Osteoblast (primary cell): Measurements from ENCODE around the gene ZNF486. TPM values are rescaled to one million over a fixed set of nuclear protein-coding genes. Genes with fewer than 3 reads are reported as not detected.
"Not testable (repeated sequence)": the region's sequence is repeated elsewhere in the genome, so short reads cannot be mapped to it uniquely, and the experiment has no call there.

Source experiments
- DNase-seq: peaks from one replicate; pipeline ENCODE4 v3.0.0; 2011; ENCODE audit warnings: low spot score, mixed read lengths; ENCODE audit not compliant: insufficient read length; ENCODE audit errors: missing footprints
- H2AFZ ChIP-seq: 2 replicates; pipeline ENCODE4 v1.6.0; 2011; ENCODE audit warnings: mild to moderate bottlenecking, low read length
- H3K27ac ChIP-seq: 2 replicates; pipeline ENCODE4 v1.5.1; 2011; ENCODE audit warnings: mild to moderate bottlenecking, low read depth, low read length, moderate library complexity
- H3K27me3 ChIP-seq: 2 replicates; pipeline ENCODE4 v1.6.0; 2012; ENCODE audit warnings: mild to moderate bottlenecking, control low read depth, inconsistent platforms, low read length, moderate library complexity; ENCODE audit not compliant: insufficient read depth
- H3K36me3 ChIP-seq: 2 replicates; pipeline ENCODE4 v1.5.1; 2011; ENCODE audit warnings: mild to moderate bottlenecking, low read length, control low read depth, moderate library complexity; ENCODE audit not compliant: insufficient read depth
- H3K4me1 ChIP-seq: 2 replicates; pipeline ENCODE4 v1.5.1; 2011; ENCODE audit warnings: mild to moderate bottlenecking, low read length, control low read depth, moderate library complexity; ENCODE audit not compliant: insufficient read depth
- H3K4me2 ChIP-seq: 2 replicates; pipeline ENCODE4 v1.6.0; 2011; ENCODE audit warnings: mild to moderate bottlenecking, low read length; ENCODE audit not compliant: insufficient read depth
- H3K4me3 ChIP-seq: fragments of 200-600 bp; sonication (generic); 3 replicates; pipeline ENCODE4 v1.5.1; 2012; ENCODE audit warnings: mild to moderate bottlenecking, low read length, inconsistent platforms; ENCODE audit not compliant: insufficient read depth
- H3K79me2 ChIP-seq: 2 replicates; pipeline ENCODE4 v1.6.0; 2012; ENCODE audit warnings: mild to moderate bottlenecking, low read length, control low read depth, inconsistent platforms; ENCODE audit not compliant: insufficient read depth
- H3K9me3 ChIP-seq: 2 replicates; pipeline ENCODE4 v1.5.1; 2011; ENCODE audit warnings: low read depth, low read length, control low read depth
- H4K20me1 ChIP-seq: 2 replicates; pipeline ENCODE4 v1.6.0; 2012; ENCODE audit warnings: mild to moderate bottlenecking, low read length, control low read depth; ENCODE audit not compliant: insufficient read depth
- CTCF ChIP-seq: IDR thresholded peaks from 2 replicates; pipeline ENCODE4 v1.5.1; 2011; ENCODE audit warnings: mild to moderate bottlenecking, low read depth, low read length, moderate library complexity; ENCODE audit errors: extremely low read depth
- total RNA-seq: library from RNA; depleted of rRNA; stranded (reverse); fragments of >200 nt; gene quantifications from 2 replicates; pipeline ENCODE4 v1.2.3, GENCODE V29; 2012

Gene ZNF486
- total RNA-seq, result 7.2 and 8.5 TPM in 2 replicates

GRCh38 chr19:20167020-20167644 lies at the start of gene ZNF486:
TSS of gene ZNF486 (plus strand) at chr19:20167214. CDS start at chr19:20167331, 117 bp downstream.
- Histone ChIP-seq H3K9me3 (no peaks in the 10 kb centered on the region), H3K4me3 (peak within 1 kb of the TSS; percentile 99), H3K27ac (peak within 1 kb of the TSS; percentile 97), H3K4me2 (peak within 1 kb of the TSS; percentile 92), H3K27me3 (no peaks in the 10 kb centered on the region), H2AFZ (peak within 1 kb of the TSS; percentile 99), H3K4me1 (peaks cover 2% of the 10 kb centered on the region), H4K20me1 (no peaks in the 10 kb centered on the region), H3K36me3 (peaks cover 10% of the 10 kb centered on the region), H3K79me2 (peaks cover 36% of the 10 kb centered on the region)
- TF ChIP-seq CTCF, result no peak
- peak; percentile 91 for DNase-seq

GRCh38 chr19:20118064-20118839 lies 48.8 kb upstream of the ZNF486 start:
- not testable (repeated sequence) for H2AFZ ChIP-seq, H3K27ac ChIP-seq, H4K20me1 ChIP-seq, H3K27me3 ChIP-seq, H3K4me1 ChIP-seq, H3K4me2 ChIP-seq, DNase-seq, H3K36me3 ChIP-seq, H3K79me2 ChIP-seq, H3K4me3 ChIP-seq
- peaks cover 29% of the 10 kb centered on the region for H3K9me3 ChIP-seq

- no peak overlapping the region for H3K27ac ChIP-seq
- H3K4me2 ChIP-seq, result no peak overlapping the region
- no peak for DNase-seq
- H3K9me3 ChIP-seq, result peaks cover 11% of the 10 kb centered on the region
- no peaks in the 10 kb centered on the region for H3K4me1 ChIP-seq
- no peaks in the 10 kb centered on the region for H3K79me2 ChIP-seq
- no peak overlapping the region for H3K4me3 ChIP-seq
- no peaks in the 10 kb centered on the region for H4K20me1 ChIP-seq
- no peaks in the 10 kb centered on the region for H3K27me3 ChIP-seq
- no peak for TF ChIP-seq CTCF
- H3K36me3 ChIP-seq, result no peaks in the 10 kb centered on the region
- H2AFZ ChIP-seq, result no peak overlapping the region
Observed at GRCh38 chr19:20124879-20125278, 42.1 kb upstream of the ZNF486 start.

GRCh38 chr19:20132933-20133332 lies 34.1 kb upstream of the ZNF486 start:
- not testable (repeated sequence) for H3K36me3 ChIP-seq, H3K79me2 ChIP-seq, H3K4me2 ChIP-seq, H3K9me3 ChIP-seq, H3K4me3 ChIP-seq, H3K27me3 ChIP-seq, H4K20me1 ChIP-seq, H3K27ac ChIP-seq, H3K4me1 ChIP-seq, H2AFZ ChIP-seq, DNase-seq

GRCh38 chr19:20137714-20138113 lies 29.3 kb upstream of the ZNF486 start:
- H3K79me2 ChIP-seq, H3K4me3 ChIP-seq, H3K9me3 ChIP-seq, H3K4me2 ChIP-seq, H3K4me1 ChIP-seq, H3K36me3 ChIP-seq, DNase-seq, H2AFZ ChIP-seq, H3K27me3 ChIP-seq, H3K27ac ChIP-seq, H4K20me1 ChIP-seq: not testable (repeated sequence)
